Measurements from ENCODE around the gene SLC25A36.

DNA sequence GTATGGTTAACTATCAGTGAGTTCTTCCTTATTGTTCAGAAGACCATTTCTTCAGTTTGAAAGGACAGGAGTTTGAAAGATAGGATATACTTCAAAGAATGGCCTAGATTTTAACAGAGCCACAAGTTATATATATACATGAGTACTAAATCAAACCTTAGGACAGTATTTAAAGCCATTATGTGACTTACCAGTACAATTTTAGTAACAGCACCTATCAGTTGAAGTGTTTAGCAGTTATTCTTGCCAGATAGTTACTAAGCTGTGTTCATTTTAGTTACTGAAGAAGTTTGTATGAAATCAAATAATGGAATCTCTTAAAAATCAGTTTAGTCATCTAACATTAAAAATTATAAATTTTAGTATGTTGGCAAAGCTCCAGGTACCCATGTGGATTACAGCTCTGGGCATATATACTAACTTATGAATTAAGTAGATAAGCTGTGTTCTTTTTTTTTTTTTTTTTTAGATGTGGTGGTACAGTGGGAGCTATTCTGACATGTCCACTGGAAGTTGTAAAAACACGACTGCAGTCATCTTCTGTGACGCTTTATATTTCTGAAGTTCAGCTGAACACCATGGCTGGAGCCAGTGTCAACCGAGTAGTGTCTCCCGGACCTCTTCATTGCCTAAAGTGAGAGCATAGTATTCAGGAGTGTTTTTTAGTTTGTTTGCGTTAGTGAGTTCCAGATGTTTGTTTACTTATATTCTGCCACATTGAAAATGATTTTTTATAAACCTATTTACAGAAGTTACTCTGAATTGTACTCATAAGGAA lies 14.6 kb downstream of the SLC25A36 start:
- TF ChIP-seq, protein P1, sequence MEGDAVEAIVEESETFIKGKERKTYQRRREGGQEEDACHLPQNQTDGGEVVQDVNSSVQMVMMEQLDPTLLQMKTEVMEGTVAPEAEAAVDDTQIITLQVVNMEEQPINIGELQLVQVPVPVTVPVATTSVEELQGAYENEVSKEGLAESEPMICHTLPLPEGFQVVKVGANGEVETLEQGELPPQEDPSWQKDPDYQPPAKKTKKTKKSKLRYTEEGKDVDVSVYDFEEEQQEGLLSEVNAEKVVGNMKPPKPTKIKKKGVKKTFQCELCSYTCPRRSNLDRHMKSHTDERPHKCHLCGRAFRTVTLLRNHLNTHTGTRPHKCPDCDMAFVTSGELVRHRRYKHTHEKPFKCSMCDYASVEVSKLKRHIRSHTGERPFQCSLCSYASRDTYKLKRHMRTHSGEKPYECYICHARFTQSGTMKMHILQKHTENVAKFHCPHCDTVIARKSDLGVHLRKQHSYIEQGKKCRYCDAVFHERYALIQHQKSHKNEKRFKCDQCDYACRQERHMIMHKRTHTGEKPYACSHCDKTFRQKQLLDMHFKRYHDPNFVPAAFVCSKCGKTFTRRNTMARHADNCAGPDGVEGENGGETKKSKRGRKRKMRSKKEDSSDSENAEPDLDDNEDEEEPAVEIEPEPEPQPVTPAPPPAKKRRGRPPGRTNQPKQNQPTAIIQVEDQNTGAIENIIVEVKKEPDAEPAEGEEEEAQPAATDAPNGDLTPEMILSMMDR (IDR thresholded peaks at IDR 0.05; ENCODE audit: poor library complexity): no peak
- no peak for TF ChIP-seq EZH2 (IDR thresholded peaks at IDR 0.05; ENCODE audit: borderline replicate concordance)
- no peak for TF ChIP-seq EZH2phosphoT487 (IDR thresholded peaks at IDR 0.05; ENCODE audit: low read depth, severe bottlenecking, unreplicated experiment)
